Lung (tissue), 12 donors: Measurements from ENCODE around the gene AWAT2. TPM values are rescaled to one million over a fixed set of nuclear protein-coding genes. Genes with fewer than 3 reads are reported as not detected.

ENCODE experiments used
- ATAC-seq: fragments of 200-7000 bp; cut with Tn5 transposase; one replicate; pipeline ENCODE4 v1.9.1; 2020; ENCODE audit warnings: moderate number of reproducible peaks; ENCODE audit not compliant: insufficient read depth, low FRiP score
- DNase-seq, 3 donors: peaks; one replicate each; pipeline ENCODE4 v3.0.0-alpha.2; 2013 to 2017
- H3K27ac ChIP-seq, 2 donors: one replicate each; pipeline ENCODE4 v1.5.1; 2013; ENCODE audit warnings: mild to moderate bottlenecking in 2 of 2, moderate library complexity in 2 of 2, control low read depth in 1 of 2, inconsistent platforms in 1 of 2, low read depth in 1 of 2, low read length in 1 of 2
- H3K27me3 ChIP-seq, 3 donors: one replicate each; pipeline ENCODE4 v1.5.1; 2013; ENCODE audit warnings: low read length in 2 of 3; ENCODE audit not compliant: control insufficient read depth in 3 of 3, insufficient read depth in 3 of 3
- H3K36me3 ChIP-seq, 4 donors: one replicate each; pipeline ENCODE4 v1.5.1; 2013; ENCODE audit warnings: low read length in 4 of 4, mild to moderate bottlenecking in 1 of 4, moderate library complexity in 1 of 4; ENCODE audit not compliant: control insufficient read depth in 4 of 4, insufficient read depth in 4 of 4
- H3K4me1 ChIP-seq, 5 donors: one replicate each; pipeline ENCODE4 v1.5.1; 2013; ENCODE audit warnings: low read length in 5 of 5, mild to moderate bottlenecking in 2 of 5, moderate library complexity in 1 of 5; ENCODE audit not compliant: control insufficient read depth in 5 of 5, insufficient read depth in 5 of 5
- H3K4me3 ChIP-seq: one replicate; pipeline ENCODE4 v1.5.1; 2013; ENCODE audit warnings: mild to moderate bottlenecking, control low read depth, moderate library complexity
- H3K9ac ChIP-seq, 2 donors: one replicate each; pipeline ENCODE4 v1.5.1; 2013; ENCODE audit warnings: low read length in 2 of 2, control low read depth in 1 of 2; ENCODE audit not compliant: insufficient read depth in 1 of 2
- H3K9me3 ChIP-seq, 4 donors: one replicate each; pipeline ENCODE4 v1.5.1; 2013; ENCODE audit warnings: low read length in 3 of 4, mild to moderate bottlenecking in 1 of 4, moderate library complexity in 1 of 4; ENCODE audit not compliant: control insufficient read depth in 4 of 4, insufficient read depth in 3 of 4
- CTCF ChIP-seq: IDR thresholded peaks from 2 replicates; pipeline ENCODE4 v1.5.1; 2012; ENCODE audit warnings: mild to moderate bottlenecking; ENCODE audit errors: control extremely low read depth, extremely low read depth
- WGBS, 2 donors: extraction: QIAGEN DNeasy Blood & Tissue Kit; methylation state at CpG; one replicate each; pipeline ENCODE4 v1.1.7; 2013; 5-methylcytosine and 5-hydroxymethylcytosine counted together
- polyA plus RNA-seq, 2 donors: library from polyadenylated mRNA; stranded (reverse); fragments of 200-250 nt; gene quantifications; one replicate each; pipeline ENCODE4 v1.2.1, GENCODE V29; 2013
- total RNA-seq, 2 donors: library from RNA; depleted of rRNA in 1 of 2; stranded (reverse); fragments of >200 nt in 1 of 2; gene quantifications; one replicate each; pipeline ENCODE4 v1.2.1, GENCODE V29; 2014 to 2021
- donor health status: control.
- donor health status: control.
- donor health status: Bipolar disorder and iron deficiency.
- donor health status: healthy.
- donor health status: DM: yes; HTN: yes; CAD: no.

Gene AWAT2
- total and polyA plus RNA-seq, 4 donors, result 0.07 TPM; not detected in 3

GRCh38 chrX:70054391-70054790, 4.7 kb upstream of the AWAT2 start:
- ATAC-seq (no peak), DNase-seq (no peak)
- no peak overlapping the region for H3K9ac ChIP-seq
- 76 to 87% methylated on average over 5 of the region's 5 CpGs for WGBS, 2 donors
- no peaks in the 10 kb centered on the region for H3K4me1 ChIP-seq
- H3K36me3 ChIP-seq, result no peaks in the 10 kb centered on the region
- H3K9me3 ChIP-seq, result no peaks in the 10 kb centered on the region
- peaks cover 2 to 18% (median 3%) of the 10 kb centered on the region in 3 donors for H3K27me3 ChIP-seq
- no peak overlapping the region for H3K27ac ChIP-seq
- no peak for TF ChIP-seq CTCF
- H3K4me3 ChIP-seq, result no peak overlapping the region

- no peak for DNase-seq
- Histone ChIP-seq H3K4me3 (no peak overlapping the region), H3K36me3 (no peaks in the 10 kb centered on the region), H3K27ac (no peak overlapping the region), H3K9me3 (no peaks in the 10 kb centered on the region), H3K4me1 (no peaks in the 10 kb centered on the region), H3K27me3 (peaks cover 2 to 19% (median 3%) of the 10 kb centered on the region in 3 donors), H3K9ac (no peak overlapping the region)
- TF ChIP-seq CTCF, result no peak
- 80 to 84% methylated on average over 10 to 11 of the region's 11 CpGs for WGBS, 2 donors
- ATAC-seq, result no peak
These were observed 3.3 kb upstream of the AWAT2 start for GRCh38 chrX:70052895-70053615.

- H3K4me1 ChIP-seq, result no peaks in the 10 kb centered on the region
- no peak overlapping the region for H3K27ac ChIP-seq
- DNase-seq, result no peak
- H3K9ac ChIP-seq, result no peak overlapping the region
- H3K36me3 ChIP-seq, result no peaks in the 10 kb centered on the region
- no peak for ATAC-seq
- H3K4me3 ChIP-seq, result no peak overlapping the region
- 78 to 91% methylated on average over 3 of the region's 3 CpGs for WGBS, 2 donors
- peaks cover 0 to 3% (median 0%) of the 10 kb centered on the region in 4 donors for H3K9me3 ChIP-seq
- TF ChIP-seq CTCF, result no peak
- H3K27me3 ChIP-seq, result peaks cover 3 to 17% (median 7%) of the 10 kb centered on the region in 3 donors
These were observed 332 bp downstream of the AWAT2 start for GRCh38 chrX:70049406-70049805.
